Myocyte (in vitro differentiated cells): ENCODE measurements around the gene SLC9A9. TPM values are rescaled to one million over a fixed set of nuclear protein-coding genes. Genes with fewer than 3 reads are reported as not detected.

Source experiments
- DNase-seq: peaks from one replicate; pipeline ENCODE4 v3.0.0-alpha.2; 2012; ENCODE audit warnings: low read depth
- total RNA-seq: library from RNA; depleted of rRNA; stranded (reverse); fragments of >200 nt; gene quantifications from 2 replicates; pipeline ENCODE4 v1.2.3, GENCODE V29; 2014

SLC9A9 gene
- total RNA-seq, 1 donor from 2014 or later = 7.4 TPM

GRCh38 chr3:143427631-143428030, 420.6 kb downstream of the SLC9A9 start:
- DNase-seq = peak; percentile 37

GRCh38 chr3:143424874-143425273, 423.4 kb downstream of the SLC9A9 start:
- no peak for DNase-seq

GRCh38 chr3:143421556-143421955, 426.7 kb downstream of the SLC9A9 start:
- no peak for DNase-seq

- peak; percentile 41 for DNase-seq
Observed at GRCh38 chr3:143419611-143420010, 428.7 kb downstream of the SLC9A9 start.

- DNase-seq = no peak
Observed at GRCh38 chr3:143418391-143418790, 429.9 kb downstream of the SLC9A9 start.

GRCh38 chr3:143416229-143416628, 432.0 kb downstream of the SLC9A9 start:
- DNase-seq = peak; percentile 67

- DNase-seq = no peak
Observed at GRCh38 chr3:143414571-143415253, 433.6 kb downstream of the SLC9A9 start.

GRCh38 chr3:143413372-143413771, 434.9 kb downstream of the SLC9A9 start:
- peak; percentile 78 for DNase-seq

GRCh38 chr3:143412084-143412483, 436.2 kb downstream of the SLC9A9 start:
- no peak for DNase-seq

- no peak for DNase-seq
Observed at GRCh38 chr3:143410259-143410658, 438.0 kb downstream of the SLC9A9 start.

GRCh38 chr3:143408771-143409170, 439.5 kb downstream of the SLC9A9 start:
- DNase-seq = no peak

GRCh38 chr3:143402602-143403001, 445.7 kb downstream of the SLC9A9 start:
- DNase-seq = no peak

- DNase-seq = no peak
Observed at GRCh38 chr3:143396790-143397189, 451.5 kb downstream of the SLC9A9 start.

GRCh38 chr3:143389388-143389787, 458.9 kb downstream of the SLC9A9 start:
- DNase-seq = no peak

GRCh38 chr3:143387425-143387824, 460.8 kb downstream of the SLC9A9 start:
- no peak for DNase-seq

- no peak for DNase-seq
Observed at GRCh38 chr3:143384076-143384475, 464.2 kb downstream of the SLC9A9 start.

GRCh38 chr3:143383421-143383820, 464.8 kb downstream of the SLC9A9 start:
- DNase-seq = no peak

GRCh38 chr3:143382816-143383215, 465.5 kb downstream of the SLC9A9 start:
- no peak for DNase-seq

- DNase-seq = no peak
Observed at GRCh38 chr3:143380449-143380848, 467.8 kb downstream of the SLC9A9 start.

GRCh38 chr3:143375698-143376097, 472.6 kb downstream of the SLC9A9 start:
- no peak for DNase-seq

GRCh38 chr3:143367171-143367570, 481.1 kb downstream of the SLC9A9 start:
- DNase-seq = no peak

GRCh38 chr3:143366672-143367071, 481.6 kb downstream of the SLC9A9 start:
- no peak for DNase-seq

GRCh38 chr3:143363949-143364348, 484.3 kb downstream of the SLC9A9 start:
- DNase-seq = no peak

- DNase-seq = peak; percentile 19
Observed at GRCh38 chr3:143363276-143363675, 485.0 kb downstream of the SLC9A9 start.
